Stimulated activated CD8-positive, alpha-beta memory T cell treated with anti-CD3 and anti-CD28 coated beads, Interleukin-7, amount 100 ng/mL, for 1 hour (primary cell): Measurements from ENCODE around the gene PROX2.

Experiments used
- DNase-seq, 2 donors: peaks; one replicate each; pipeline ENCODE4 v3.0.0-alpha.2; 2020; ENCODE audit warnings: low read depth in 2 of 2

Gene PROX2

DNA sequence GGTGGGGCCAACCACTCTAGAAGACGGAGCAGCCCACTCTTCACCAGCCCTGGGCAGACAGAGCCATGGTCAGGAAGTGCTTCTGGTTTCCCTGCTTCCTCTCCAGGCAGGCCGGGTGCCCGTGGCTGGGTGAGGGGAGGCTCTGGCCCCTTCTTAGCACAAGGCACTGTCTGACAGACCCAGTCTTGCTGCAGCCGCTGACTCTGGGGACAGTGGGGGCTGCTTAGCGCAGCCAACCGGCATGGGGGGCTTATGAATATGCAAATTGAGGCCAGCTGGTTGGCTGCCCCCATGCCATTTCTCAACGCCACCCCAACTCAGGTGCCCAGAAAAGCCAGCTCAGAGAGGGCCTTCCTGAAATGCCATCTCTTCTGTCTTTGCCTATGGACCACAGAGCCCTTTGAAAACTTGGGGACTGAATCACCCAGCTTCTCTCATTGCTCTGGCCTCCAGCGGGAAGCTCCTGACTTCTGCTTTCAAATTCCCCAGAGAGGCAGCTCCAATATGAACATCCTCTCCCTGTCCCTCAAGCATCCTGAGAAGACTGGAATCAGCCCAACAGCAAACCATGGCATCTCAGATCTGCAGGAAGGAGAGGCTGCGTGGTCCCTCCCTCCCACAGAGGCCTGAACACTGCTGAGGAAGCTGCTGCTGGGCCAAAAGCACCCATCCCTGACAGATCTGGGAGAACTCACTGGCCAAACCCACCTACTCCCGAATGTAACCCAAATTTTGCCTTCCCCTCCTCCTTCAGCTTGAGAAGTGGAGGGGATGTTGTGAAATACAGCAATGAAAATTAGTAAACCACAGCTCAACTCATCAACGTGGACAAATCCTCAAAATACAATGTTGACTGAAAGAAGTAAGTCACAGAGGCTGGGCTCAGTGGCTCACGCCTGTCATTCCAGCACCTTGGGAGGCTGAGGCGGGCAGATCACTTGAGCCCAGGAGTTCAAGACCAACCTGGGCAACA lies at the start of gene PROX2:
Gene PROX2 (minus strand): TSS at position 205 of the 973 bp plus-strand sequence. CDS start 12,311 bp downstream, outside the sequence.
- no peak for DNase-seq

DNA sequence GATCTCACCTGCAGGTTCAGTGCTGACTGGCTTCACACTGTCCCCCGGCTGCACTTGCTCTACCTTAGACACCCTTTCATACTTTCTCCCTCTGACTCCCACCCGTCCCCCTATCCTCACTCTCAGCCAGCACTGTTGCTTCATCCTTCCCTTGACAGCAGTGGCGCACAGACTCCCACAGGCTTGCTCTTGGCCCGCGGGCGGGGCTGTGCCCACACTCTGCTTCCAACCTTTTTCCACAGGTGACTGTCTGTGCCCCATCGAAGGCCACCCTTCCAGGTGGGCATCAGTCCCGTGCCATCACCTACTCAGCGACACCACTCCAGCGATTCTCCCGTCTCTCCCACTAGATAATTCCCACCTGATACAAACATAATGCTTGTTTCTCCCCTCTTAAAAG lies 48.1 kb upstream of the PROX2 start:
- no peak for DNase-seq

DNA sequence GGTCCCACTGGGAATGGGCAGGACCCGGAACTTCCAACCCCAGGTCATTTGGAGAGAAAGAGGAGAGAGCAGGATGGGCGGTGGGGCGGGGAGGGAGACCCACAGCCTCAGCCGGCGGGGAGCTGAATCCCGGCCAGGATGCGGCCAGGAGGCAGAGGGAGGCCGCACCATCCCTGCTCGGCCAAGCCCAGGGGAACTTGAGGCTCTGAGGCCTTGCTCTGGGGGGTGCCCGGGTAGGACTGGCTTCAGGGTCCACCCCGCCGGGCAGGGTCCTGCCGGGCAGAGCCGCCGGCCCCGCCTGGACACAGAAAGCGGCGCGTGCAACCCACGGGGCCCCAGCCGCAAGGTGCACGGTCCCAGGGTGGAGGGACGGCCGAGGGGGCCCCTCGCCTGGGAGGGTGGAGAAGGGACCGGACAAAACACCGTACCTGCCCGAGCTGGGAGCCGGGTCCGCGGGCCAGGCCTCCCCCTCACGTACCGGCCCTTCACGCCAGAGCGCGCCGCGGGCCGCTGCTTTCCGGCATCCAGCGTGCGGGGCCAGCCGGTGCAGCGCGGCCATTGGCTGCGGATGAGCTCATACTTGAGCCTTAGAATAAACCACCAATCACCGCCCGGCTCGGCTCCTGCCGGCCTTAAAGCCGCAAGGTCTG lies 46.9 kb upstream of the PROX2 start, which contains the start of gene RPS6KL1:
Gene RPS6KL1 (minus strand): TSS at position 509 of the 650 bp plus-strand sequence. CDS start 1,719 bp downstream, outside the sequence.
- DNase-seq = peak; percentile 22 to 37

GRCh38 chr14:74921987-74922751 lies 46.2 kb upstream of the PROX2 start:
- DNase-seq = no peak

- DNase-seq = no peak
Measured at GRCh38 chr14:74921053-74921620, 45.2 kb upstream of the PROX2 start.

GRCh38 chr14:74920281-74920680 lies 44.3 kb upstream of the PROX2 start:
- DNase-seq = no peak

DNA sequence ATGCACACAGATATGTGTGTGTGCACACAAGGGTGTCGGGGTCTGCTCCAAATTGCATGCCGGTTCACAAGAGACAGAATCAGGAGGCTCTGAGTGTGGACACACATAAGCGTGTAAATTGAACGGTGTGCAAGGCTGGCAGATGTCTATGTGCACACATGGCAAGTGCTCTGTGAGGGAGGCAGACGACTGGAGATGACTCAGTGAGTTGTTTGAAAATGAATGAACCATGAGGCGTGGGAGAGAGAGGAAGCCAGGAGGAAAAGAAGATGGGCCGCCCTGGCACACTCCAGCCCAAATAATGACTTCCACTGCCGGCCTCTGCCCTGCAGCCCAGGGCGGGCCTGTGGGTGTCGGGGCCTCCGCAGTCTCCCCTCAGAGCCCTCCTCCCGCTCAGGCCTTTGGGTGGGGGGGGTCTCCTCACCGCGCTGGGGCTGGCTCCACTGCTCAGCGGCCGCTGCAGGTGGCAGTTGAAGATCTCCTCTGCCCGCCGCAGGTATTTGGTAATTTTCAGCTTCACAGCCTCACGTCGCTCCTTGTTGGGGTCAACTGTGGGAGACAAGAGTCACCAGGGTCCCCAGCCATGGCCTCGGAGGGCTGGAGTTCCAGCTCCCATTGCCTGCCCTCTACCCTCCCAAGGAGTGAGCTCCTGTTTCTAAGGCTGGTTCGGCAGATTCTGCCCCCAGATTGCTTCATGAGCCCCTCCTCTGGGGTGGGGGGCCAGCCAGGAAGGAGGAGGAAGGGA lies 43.6 kb upstream of the PROX2 start:
- DNase-seq = no peak

DNA sequence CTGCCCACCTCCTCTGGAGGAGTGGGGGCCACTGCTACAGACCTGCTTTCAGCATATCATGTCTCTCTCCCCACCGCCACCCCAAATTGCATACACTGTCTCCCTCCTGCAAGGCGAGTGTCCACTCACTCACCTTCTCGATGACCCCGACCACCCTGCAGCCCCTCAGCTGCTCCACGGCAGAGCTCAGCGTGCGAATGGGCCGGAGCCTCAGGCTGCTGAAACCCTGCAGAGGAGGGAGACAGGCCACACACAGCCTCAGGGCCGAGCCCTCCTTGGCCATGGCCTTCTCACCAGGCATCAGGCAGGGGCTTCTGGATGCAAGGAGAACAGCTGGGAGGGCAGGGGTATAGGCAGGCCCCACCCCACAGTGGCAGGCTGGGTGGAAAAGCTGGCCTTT lies 42.4 kb upstream of the PROX2 start:
- no peak for DNase-seq

DNA sequence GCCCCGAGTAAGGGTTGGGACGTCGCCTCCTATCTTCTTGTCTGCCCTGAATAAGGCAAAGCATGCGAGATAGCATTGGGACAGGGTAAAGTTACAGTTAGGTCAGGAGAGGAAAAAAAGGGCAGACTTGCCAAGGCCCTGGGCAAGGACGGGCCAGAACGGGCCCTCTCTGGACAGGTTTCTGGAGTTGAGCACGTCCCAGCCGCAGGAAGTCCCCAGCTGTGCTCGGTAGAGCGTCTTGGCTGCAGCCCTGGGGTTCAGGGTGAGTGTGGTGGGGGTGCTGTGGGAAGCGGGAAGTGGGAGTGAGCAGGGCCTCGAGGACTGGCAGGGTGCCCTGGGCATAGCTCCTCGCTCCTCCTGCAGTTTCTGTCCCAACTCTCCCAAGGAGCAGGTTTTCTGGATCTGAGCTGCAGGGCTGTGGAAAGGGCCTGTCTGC lies 41.7 kb upstream of the PROX2 start:
- DNase-seq = no peak

DNA sequence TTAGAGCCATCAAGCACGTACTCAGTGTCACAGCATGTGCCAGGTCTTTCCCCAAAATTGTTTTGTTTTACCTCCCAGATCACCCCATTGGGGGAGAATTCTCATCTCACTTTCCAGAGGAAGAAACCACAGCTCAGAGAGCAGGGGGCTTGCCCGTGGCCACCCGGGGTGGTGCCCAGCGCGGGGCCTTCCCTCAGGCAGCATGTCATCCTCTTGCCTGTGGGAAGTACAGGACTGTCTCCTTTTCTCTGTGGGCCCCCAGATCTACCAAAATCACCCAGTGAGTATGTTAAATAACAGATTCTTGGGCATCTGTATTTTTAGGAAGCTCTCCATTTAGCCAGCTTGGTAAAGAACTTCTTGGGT lies 41.2 kb upstream of the PROX2 start:
- no peak for DNase-seq

DNA sequence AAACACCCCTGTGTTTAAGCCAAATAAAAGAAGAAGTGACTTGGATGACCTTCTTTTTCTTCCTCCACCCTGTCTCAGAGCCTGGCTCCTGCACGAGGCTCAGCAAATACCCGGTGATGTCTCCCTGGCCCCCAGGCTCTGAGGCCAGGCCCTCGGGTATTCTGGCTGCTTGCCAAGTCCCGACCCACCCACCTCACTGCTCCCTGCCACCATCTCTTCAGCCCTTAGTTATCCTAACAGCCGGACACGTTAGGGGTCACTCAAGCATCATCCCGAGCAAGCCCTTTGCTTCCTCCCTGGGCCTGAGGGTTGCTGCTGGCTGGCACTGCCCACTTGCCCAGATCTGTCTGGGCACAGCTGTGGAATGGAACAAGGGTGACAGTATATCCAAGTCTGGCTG lies 39.9 kb upstream of the PROX2 start:
- no peak for DNase-seq

DNA sequence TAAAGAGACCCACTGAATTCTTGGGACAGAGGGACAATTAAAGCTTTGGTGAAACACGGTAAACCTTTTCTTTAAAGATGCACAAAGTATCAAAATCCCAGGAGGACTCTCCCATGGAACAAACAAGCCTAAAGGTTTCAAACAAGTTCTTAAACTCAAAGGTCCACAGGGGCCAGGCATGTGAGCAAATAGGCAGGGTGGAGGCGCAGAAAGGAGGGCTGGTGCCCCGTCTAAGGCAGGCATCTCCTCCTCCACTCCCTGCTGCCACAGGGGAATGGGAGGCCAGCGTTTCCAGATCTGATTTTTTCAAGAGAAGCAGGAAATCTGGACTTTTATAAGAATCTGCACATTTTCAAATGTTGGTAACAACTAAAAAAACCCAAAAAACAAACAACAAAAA lies 39.5 kb upstream of the PROX2 start:
- DNase-seq = no peak

DNA sequence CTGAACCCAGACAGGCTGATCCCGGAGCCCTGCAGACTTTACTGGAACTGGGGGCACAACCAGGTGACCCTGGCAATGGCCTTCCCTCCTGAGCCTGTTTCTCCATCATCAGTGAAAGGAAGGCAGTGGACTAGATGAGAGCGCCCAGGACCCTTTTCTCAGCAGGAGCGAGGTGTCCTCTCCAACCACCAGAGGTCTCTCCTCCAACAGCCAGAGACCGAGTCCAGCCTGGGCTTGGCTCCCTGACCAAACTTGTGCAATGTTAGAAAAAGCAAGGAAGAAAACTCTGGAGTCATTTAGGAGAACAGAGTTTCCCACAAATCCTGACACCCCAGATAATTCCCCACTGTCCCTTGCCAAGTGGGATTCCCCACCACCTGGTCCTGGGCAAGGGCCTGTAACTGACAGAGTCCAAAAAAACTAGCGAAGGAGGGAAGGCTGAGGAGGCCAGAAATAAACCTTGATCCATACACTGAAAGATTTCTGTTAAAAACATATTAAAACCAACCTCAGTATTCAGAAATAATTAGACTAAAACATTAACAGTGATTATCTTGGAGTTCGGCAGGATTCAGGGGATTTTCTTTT lies 38.1 kb upstream of the PROX2 start:
- no peak for DNase-seq

DNA sequence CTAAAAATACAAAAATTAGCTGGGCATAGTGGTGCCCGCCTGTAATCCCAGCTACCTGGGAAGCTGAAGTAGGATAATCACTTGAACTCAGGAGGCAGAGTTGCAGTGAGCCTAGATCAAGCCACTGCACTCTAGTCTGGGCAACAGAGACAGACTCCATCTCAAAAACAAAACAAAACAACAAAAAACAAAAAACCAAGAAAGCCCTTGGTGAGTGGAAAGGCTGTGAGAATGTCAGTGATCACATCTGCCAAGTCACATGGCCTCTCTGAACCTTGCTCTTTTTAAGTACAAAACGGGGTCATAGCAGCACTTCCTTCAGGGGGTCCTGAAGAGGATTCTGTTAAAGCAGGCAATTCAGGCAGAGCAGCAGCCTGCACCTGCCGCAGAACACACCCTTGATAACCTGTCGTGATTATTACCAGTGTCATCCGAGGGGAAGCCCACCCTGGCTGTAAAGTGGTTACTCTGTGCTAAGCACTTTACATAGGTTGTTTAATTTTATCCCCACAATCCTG lies 37.5 kb upstream of the PROX2 start:
- DNase-seq = no peak

GRCh38 chr14:74912801-74913200 lies 36.9 kb upstream of the PROX2 start:
- no peak for DNase-seq

GRCh38 chr14:74912111-74912510 lies 36.2 kb upstream of the PROX2 start:
- no peak for DNase-seq

GRCh38 chr14:74911704-74912103 lies 35.8 kb upstream of the PROX2 start:
- no peak for DNase-seq

GRCh38 chr14:74911221-74911620 lies 35.3 kb upstream of the PROX2 start:
- no peak for DNase-seq

DNA sequence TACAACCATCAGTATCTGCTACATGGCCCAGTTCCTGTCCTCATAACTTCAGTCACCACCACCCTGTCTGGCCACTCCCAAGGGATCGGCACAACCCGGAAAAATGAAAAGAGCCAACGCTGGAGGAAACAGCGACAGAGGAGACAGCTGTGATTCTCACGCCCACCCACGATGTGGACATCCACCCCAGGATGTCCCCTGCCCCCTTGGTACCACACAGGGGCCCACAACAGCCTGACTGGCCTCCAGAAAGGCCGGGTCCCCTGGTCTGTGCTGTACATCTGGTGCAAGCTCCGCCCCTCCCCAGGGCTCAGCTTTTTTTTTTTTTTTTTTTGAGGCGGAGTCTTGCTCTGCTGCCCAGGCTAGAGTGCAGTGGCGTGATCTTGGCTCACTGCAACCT lies 34.6 kb upstream of the PROX2 start:
- DNase-seq = no peak

DNA sequence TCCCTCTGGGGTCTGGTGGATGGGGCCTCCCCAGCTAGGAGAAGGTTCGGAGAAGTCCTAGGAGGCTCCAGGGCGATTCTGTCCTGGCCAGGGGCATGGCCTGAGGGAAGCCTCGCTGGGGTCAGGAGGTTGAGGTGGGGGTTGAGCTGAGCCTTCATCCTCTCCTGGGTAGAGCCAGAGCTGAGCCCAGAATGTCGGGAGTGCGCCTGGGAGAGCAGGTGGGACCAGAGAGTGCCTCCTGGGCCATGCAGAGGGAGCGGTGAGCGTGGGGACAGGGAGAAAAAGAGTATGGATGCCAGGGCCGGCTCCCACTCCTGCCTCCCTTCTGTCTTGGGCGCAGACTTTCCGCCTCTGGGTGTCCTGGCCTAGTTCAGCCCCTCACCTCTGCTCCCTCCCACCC lies 34.0 kb upstream of the PROX2 start:
- DNase-seq = no peak
